GM18861 (cell line): ENCODE measurements around the gene SIGLEC9.
"Not testable (repeated sequence)": the region's sequence is repeated elsewhere in the genome, so short reads cannot be mapped to it uniquely, and the experiment has no call there.

Experiments
- ATAC-seq: cut with Tn5 transposase; IDR thresholded peaks from one replicate; pipeline ENCODE4 v1.9.1; 2021; ENCODE audit not compliant: unreplicated experiment

Gene SIGLEC9

GRCh38 chr19:51142809-51143475, 18.2 kb downstream of the SIGLEC9 start:
- not testable (repeated sequence) for ATAC-seq

- no peak for ATAC-seq
These were observed 18.8 kb downstream of the SIGLEC9 start for GRCh38 chr19:51143486-51143885.

GRCh38 chr19:51144482-51145045, 19.9 kb downstream of the SIGLEC9 start:
- ATAC-seq, result no peak

DNA sequence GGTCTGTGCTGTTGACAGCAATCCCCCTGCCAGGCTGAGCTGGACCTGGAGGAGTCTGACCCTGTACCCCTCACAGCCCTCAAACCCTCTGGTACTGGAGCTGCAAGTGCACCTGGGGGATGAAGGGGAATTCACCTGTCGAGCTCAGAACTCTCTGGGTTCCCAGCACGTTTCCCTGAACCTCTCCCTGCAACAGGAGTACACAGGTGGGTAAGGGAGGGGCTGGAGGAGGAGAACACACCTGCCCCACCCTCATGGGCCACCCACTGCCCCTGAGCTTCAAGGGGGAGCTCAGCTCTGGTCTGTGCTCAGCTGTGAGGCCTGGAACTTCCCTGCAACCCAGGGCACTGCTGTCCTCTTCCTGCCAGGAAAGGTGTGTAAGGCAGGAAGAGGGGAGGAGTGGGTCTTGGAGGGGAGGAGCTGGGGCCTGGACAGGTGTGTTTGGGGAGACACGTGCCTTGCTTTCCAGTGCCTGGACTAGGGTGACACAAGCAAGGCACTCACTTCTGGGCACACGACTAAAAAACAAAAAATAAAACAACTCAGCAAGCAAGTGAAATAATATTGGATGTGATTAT, 21.3 kb downstream of the SIGLEC9 start:
- no peak for ATAC-seq

DNA sequence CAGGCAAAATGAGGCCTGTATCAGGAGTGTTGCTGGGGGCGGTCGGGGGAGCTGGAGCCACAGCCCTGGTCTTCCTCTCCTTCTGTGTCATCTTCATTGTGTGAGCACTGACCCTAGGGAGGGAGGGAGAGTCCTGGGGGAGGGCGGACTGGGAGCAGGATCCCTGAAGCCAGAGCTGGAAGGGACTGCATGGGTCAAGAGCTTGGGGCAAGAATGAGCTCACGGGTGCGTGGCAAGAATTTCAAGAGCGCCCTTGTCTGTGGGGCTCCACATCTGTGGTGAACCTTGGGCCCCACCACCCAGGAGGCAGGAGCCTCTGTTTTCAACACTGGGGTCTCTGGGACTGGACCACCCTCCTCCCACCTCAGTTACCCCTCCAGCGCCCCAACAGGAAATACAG, 22.0 kb downstream of the SIGLEC9 start:
- ATAC-seq, result no peak

DNA sequence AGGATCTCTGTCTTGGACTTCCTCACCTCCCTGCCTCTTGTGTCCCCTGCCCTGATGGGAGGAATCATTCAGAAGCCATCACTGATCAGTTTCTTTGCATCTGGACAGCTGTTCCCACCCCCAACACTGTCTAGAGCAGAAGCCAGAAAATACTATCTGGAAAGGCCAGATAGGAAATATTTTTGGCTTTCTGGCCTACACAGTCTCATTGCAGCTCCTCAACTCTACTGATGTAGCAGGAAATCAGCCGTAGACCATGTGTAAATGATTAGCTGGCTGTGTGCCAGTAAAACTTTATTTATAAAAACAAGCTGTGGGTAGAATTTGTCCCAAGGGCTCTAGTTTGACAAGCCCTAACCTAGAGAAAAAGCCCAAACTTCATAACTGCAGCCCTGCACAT, 23.0 kb downstream of the SIGLEC9 start:
- no peak for ATAC-seq

GRCh38 chr19:51148580-51148979, 23.9 kb downstream of the SIGLEC9 start:
- no peak for ATAC-seq

DNA sequence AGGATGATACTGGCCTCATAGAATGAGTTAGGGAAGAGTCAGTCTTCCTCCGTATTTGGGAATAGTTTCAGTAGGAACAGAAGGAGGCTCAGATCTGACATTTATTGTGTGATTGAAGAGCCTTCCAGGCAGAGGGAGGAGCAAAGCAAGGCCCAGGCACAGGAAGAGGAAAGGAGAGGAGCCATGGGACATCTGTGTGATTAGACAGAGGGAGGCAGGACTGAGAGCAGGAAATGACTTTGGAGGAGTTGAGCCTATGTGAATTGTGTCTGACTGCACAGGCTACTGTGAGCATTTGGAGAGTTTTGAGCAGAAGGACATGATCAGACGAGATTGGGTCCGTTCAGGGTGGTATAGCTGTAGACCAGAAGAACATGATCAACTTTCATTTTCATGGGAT, 25.9 kb downstream of the SIGLEC9 start:
- ATAC-seq, result no peak

DNA sequence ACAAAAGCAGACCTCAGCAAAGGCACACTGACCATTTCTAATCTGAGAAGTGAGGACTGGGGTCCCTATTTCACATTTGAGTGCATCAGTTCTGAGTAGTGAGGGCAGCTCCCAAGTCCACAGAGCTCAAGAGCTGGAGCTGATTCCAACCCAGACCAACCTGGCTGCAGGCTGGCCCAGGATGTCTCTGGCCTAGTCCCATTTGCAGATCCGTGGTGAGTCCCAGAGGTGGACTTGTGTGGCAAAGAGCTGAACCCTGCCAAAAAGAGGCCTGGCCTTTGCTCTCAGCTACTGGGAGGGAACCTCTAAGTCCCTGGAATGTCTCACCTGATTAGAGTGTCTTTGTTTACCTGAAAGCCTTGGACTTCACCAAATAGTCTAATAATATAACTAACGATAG, 32.0 kb downstream of the SIGLEC9 start:
- ATAC-seq, result no peak

DNA sequence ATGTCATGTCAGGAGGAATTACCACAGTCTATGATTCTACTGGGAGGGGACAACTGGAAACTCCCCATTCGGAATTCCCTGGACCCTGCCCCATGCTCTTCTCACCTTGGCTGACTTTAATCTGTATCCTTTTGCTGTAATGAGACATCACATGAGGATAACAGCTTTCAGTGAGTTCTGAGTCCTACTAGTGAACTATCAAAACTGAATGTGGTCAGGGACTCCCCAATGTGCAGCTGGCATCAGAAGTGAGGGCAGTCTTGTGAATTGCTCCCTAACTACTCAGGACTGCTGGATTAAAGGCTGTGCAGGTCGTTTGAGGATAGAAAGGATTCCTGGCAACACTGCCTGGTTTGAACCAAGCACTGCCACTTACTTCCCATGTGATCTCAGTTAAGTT, 32.6 kb downstream of the SIGLEC9 start:
- ATAC-seq, result no peak

GRCh38 chr19:51158474-51159129, 33.9 kb downstream of the SIGLEC9 start:
- no peak for ATAC-seq

DNA sequence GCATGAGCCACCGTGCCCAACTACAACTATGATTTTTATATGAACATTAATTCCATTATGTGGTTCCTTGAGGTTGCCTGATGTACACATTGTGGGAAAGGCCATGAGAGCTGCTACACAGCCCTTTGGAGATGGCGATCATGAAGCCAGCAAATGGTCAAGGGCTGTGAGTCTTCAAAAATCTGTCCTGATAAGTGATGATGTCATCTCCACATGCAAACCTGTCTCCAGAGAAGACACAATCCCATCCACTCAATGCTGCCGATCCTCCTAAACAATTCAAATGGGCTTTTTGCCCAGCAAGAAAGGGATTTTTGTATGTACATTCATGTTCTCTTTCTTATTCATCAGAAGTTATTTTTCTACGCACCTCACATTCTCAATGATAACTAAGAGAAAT, 35.0 kb downstream of the SIGLEC9 start:
- ATAC-seq, result no peak

DNA sequence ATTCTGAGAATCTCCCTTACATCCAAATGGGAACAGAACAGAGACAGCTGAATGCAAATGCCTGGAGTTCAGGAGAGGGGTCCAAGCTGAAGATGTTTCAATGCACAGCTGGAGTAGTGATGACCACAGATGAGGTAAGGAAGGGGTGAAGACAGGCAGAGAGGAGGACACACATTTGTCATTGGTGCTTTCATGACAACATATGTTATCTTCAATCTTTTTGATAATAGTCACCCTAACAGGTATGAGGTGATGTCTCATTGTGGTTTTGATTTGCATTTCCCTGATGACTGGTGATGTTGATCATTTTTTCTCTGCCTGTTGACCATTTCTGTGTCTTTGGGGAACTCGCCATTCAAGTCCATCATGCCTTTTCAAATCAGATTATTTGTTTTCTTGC, 36.6 kb downstream of the SIGLEC9 start:
- no peak for ATAC-seq

GRCh38 chr19:51161867-51162496, 37.3 kb downstream of the SIGLEC9 start:
- no peak for ATAC-seq

- no peak for ATAC-seq
These were observed 38.6 kb downstream of the SIGLEC9 start for GRCh38 chr19:51163257-51163656.

- no peak for ATAC-seq
These were observed 39.5 kb downstream of the SIGLEC9 start for GRCh38 chr19:51164215-51164614.

- no peak for ATAC-seq
These were observed 42.3 kb downstream of the SIGLEC9 start for GRCh38 chr19:51166846-51167490.

DNA sequence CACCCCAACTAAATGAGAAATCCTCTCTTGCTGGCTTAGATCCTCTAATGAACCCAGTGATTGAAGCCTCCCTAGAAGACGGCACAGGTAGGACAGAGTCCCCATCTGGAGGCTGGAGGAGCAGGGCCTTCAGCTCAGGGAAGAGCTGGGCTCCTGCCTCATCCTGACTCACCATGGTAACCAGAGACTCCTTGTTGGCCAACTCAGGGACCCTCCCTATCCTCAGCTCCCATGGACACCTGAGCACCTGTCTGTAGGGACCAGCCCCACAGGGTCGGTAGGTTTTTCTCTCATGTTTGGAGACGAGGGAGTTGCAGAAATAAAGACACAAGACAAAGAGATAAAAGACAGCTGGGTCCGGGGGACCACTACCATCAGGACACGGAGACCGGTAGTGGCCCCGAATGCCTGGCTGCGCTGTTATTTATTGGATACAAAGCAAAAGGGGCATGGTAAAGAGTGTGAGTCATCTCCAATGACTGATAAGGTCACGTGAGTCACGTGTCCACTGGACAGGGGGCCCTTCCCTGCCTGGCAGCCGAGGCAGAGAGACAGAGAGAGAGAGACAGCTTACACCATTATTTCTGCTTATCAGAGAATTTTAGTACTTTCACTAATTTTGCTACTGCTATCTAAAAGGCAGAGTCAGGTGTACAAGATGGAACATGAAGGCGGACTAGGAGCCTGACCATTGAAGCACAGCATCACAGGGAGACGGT, 44.0 kb downstream of the SIGLEC9 start:
- no peak for ATAC-seq

DNA sequence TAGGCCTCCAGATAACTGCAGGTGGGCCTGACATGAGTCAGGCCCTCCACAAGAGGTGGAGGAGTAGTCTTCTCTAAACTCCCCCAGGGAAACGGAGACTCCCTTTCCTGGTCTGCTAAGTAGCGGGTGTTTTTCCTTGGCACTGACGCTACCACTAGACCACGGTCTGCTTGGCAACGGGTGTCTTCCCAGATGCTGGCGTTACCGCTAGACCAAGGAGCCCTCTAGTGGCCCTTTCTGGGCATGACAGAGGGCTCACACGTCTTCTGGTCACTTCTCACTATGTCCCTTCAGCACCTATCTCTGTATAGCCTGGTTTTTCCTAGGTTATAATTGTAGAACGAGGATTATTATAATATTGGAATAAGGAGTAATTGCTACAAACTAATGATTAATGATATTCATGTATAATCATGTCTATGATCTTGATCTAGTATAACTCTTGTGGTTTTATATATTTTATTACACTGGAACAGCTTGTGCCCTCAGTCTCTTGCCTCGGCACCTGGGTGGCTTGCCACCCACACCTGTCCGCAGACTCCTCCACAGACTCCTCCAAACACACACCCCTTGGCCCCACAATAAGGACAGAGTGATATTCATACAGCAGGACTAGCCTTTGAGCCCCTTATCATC, 44.7 kb downstream of the SIGLEC9 start:
- not testable (repeated sequence) for ATAC-seq

GRCh38 chr19:51172223-51172622, 47.5 kb downstream of the SIGLEC9 start:
- ATAC-seq, result no peak
